Muscle of arm (tissue), 12 donors: Measurements from ENCODE around the gene NETO1. TPM values are rescaled to one million over a fixed set of nuclear protein-coding genes. Genes with fewer than 3 reads are reported as not detected.

Experiments
- DNase-seq: peaks from one replicate; pipeline ENCODE4 v3.0.0-alpha.2; 2013
- polyA plus RNA-seq, 12 donors: library from polyadenylated mRNA; unstranded; fragments of 120-200 nt; gene quantifications; one replicate each; pipeline ENCODE4 v1.2.1, GENCODE V29; 2013; ENCODE audit not compliant: insufficient read length in 12 of 12

Gene NETO1
- polyA plus RNA-seq, 12 donors, result 0.12 to 0.65 (median 0.16) TPM; not detected in 6

- no peak for DNase-seq
Measured at GRCh38 chr18:72846736-72847533, 20.9 kb downstream of the NETO1 start.

DNA sequence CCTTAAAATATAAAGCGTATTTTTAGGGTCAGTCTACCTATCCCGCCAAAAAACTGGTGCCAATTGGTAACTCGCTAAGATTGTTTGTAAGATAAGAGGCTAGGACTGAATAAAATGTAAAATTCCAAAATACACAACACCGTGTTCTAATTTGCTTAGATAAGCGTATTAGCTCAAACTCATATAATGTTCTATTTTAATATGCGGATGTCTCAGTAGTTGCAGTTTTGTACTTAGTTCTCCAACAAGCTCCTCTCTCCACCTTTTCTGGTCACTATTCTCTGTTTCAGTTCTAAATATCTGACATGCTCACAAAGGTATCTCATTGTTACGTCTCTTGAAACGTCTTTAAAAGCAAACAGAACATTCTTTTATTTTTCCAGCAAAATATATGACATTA, 24.0 kb downstream of the NETO1 start:
- no peak for DNase-seq

DNA sequence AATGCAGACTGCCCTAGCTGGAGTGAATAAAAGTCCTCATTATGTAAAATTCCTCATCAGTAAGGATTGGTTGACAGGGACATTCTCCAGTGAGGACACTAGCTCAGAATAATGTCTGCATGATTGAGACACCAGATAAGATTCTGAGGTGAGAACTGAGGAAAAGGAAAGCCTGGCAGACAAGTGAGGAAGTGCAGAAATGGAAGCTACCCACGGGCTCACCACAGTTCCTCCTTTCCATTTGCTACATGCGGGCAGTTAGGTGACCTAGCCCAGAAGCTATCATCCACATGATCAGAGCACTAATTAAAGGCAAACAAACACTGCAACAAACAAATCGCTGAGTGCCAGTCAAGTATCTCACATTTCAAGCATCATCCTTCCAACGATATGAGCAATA, 27.7 kb downstream of the NETO1 start:
- no peak for DNase-seq

DNA sequence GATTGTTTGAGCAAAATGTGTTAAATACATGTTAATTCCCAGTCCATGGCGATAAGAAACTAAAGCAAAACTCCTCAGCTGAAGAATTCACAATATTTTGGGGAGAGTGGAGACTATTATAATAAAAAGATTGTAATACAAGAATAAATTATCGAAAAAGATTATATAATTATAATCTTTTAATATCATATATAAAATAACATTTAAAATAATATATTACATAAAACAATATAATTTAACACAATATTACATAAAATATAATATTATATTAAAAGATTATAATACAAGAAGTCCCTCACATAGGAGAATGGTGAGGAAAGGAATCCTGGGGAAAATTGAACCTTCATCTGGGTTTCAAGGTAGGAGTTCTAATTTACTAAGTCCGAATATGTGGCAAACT, 33.1 kb downstream of the NETO1 start:
- DNase-seq, result no peak

GRCh38 chr18:72833471-72833870, 34.3 kb downstream of the NETO1 start:
- no peak for DNase-seq

DNA sequence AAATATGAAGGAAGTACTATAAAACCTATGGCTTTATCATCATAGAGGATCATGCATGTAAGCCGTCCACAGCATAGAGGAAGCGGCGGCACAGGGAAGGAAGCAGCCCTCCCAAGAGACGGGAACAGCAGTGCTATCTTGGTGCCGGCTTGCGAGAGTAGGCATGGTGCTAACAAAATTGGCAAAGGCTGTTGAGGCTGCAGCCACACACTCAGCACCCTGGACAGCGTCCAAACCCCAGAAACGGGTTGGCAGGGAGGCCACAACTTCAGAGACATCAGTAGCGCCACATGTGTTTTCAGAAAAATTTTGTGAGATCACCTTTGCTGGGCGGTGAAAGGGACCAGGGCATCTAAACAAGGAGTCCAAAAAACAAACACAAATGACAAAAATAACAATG, 37.7 kb downstream of the NETO1 start:
- DNase-seq, result no peak

GRCh38 chr18:72828601-72829000, 39.2 kb downstream of the NETO1 start:
- DNase-seq, result no peak

GRCh38 chr18:72826736-72827135, 41.1 kb downstream of the NETO1 start:
- no peak for DNase-seq

- no peak for DNase-seq
Measured at GRCh38 chr18:72823345-72823744, 44.4 kb downstream of the NETO1 start.

GRCh38 chr18:72822202-72822601, 45.6 kb downstream of the NETO1 start:
- no peak for DNase-seq

DNA sequence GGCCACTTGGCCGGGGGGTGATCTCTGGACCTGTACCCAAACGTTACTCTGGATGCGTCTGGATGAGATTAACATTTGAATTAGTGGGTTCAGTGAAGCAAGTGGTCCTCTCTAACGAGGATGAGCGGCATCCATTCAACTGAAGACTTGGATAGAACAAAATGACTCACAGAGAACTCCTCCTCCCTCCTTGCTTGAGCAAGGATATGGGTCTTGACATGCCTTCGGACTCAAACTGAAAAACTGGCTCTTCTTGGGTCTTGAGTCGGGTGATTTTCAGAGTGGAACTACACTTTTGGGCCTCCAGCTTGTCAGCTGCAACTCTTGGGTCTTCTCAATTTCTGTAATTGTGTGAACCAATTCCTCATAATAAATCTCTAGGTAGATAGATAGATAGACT, 47.2 kb downstream of the NETO1 start:
- no peak for DNase-seq

- no peak for DNase-seq
Measured at GRCh38 chr18:72819050-72819449, 48.7 kb downstream of the NETO1 start.

- no peak for DNase-seq
Measured at GRCh38 chr18:72811047-72811446, 56.7 kb downstream of the NETO1 start.

- DNase-seq, result no peak
Measured at GRCh38 chr18:72808680-72809079, 59.1 kb downstream of the NETO1 start.

GRCh38 chr18:72799106-72799505, 68.7 kb downstream of the NETO1 start:
- no peak for DNase-seq

DNA sequence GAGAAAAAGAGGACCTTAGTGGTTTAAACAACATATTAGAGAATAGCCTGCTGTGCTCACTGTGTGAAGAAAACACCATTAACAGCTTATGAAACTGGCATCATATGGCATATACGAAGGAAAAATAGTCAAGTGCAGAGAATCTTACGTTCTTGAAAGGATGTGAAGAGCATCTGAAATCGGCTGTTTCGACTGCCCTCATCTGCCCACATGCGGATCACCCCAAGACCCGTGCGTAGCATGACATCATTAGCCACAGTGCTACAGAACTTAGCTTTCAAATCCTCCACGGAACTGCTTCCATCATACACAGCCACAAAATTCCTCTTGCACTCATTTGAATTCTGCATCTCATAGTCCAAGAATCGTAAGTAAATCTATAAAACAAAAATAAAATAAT, 84.3 kb downstream of the NETO1 start:
- no peak for DNase-seq

DNA sequence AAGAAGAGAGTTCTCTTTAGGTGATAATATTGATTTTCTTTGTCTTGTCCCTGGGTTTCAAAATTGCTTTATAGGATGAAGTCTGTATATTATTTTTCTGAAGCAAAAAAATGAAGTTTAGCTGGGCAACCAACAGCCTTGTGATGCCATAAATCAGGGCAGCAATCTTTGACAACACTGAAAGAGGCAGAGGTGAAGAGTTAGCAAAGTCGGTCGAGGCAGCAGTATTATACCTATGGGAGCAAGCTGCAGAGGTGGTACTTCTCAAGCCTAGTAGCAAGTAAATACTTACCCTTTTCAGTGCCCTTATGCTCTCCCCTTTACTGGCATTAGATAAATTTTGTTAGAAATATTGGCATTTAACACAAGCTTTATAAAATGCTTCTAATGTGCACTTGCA, 92.9 kb downstream of the NETO1 start:
- DNase-seq, result no peak

DNA sequence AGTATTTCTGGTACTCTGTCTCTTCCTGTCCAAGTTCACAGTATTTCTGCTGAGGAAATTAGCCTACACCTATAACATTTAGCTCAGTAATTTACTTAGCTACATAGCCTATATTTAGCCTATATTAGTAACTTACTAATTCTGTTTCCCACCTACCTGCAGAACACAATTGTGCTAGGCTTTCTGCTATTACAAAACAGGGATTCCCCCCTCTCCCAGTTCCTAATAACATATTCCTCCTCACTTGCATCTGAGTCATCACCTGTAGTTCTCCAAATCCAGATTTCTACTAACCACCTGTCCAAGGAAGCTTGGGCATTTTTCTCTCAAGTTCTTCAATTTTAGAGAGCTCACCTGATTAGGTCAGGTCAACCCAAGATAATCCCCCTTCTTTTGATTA, 94.9 kb downstream of the NETO1 start:
- no peak for DNase-seq

- DNase-seq, result no peak
Measured at GRCh38 chr18:72768681-72769229, 99.0 kb downstream of the NETO1 start.

DNA sequence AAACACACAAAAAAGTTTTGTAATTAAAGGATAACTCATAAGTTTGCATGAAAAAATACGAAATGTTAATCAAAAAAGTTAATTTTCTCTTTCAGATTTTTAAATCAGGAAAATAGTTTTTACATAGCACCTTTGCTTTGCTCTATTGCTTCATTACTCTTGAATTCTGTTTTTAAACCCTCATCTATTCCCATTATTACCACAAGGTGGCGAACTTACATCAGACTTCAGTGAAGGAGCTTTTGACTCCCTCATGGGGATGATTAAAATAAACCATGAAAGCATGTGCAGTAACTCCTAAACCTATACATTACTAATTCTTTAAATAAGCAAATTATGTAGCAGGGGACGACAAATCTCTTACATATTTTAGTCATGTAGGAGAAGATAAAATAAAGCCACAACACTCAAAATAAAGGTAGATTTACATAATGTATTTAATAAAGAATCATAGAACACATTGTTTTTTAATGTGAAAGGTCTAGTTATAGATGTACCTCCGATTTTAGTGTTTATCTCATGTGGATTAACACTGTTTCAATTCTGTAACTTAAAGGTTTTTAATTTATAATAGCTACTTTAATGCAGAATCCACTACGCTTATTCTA, 105.2 kb downstream of the NETO1 start:
- DNase-seq, result peak; percentile 38

DNA sequence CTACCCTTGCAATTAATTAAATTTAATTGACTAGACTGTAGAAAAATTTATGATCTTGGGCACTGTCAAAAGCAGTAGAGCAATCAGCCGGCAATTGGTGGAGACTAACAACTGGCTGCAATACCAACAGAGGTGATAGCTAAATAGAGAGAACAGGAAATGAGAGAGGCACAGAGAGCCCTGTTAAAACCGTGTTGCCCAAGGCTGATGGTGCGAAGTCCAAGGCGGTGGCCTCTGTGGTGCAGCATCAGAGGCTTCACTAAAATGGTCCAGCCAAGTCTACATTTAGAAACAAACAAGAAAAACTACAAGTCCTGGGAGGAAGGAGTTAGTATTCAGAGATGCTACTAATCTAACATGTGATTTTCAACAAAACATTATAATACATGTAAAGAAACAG, 115.6 kb downstream of the NETO1 start:
- DNase-seq, result no peak

GRCh38 chr18:72742002-72742401, 125.8 kb downstream of the NETO1 start:
- DNase-seq, result no peak

GRCh38 chr18:72738136-72738535, 129.7 kb downstream of the NETO1 start:
- DNase-seq, result no peak
